ENCODE data around the gene ALDH1A3.
"Not testable (repeated sequence)": the region's sequence is repeated elsewhere in the genome, so short reads cannot be mapped to it uniquely, and the experiment has no call there.

The ALDH1A3 gene

GRCh38 chr15:100879464-100880138 lies at the start of gene ALDH1A3:
Gene ALDH1A3, plus strand, starts transcription at chr15:100879831. Its CDS starts 77 bp downstream, at chr15:100879908.
- no peak for DNase-seq

- DNase-seq: no peak
Observed at GRCh38 chr15:100831467-100831866, 48.2 kb upstream of the ALDH1A3 start.

GRCh38 chr15:100832149-100832942 lies 47.3 kb upstream of the ALDH1A3 start:
- no peak for DNase-seq

- no peak for DNase-seq
Observed at GRCh38 chr15:100833417-100834389, 45.9 kb upstream of the ALDH1A3 start.

- DNase-seq: no peak
Observed at GRCh38 chr15:100834731-100835130, 44.9 kb upstream of the ALDH1A3 start.

- no peak for DNase-seq
Observed at GRCh38 chr15:100835636-100836035, 44.0 kb upstream of the ALDH1A3 start.

GRCh38 chr15:100836501-100836900 lies 43.1 kb upstream of the ALDH1A3 start:
- no peak for DNase-seq

GRCh38 chr15:100841426-100841825 lies 38.2 kb upstream of the ALDH1A3 start:
- DNase-seq: no peak

- DNase-seq: peak in 1 of 2 donors; percentile 14
Observed at GRCh38 chr15:100842756-100843730, 36.6 kb upstream of the ALDH1A3 start.

- no peak for DNase-seq
Observed at GRCh38 chr15:100844167-100844566, 35.5 kb upstream of the ALDH1A3 start.

GRCh38 chr15:100844778-100845177 lies 34.9 kb upstream of the ALDH1A3 start:
- DNase-seq: no peak

GRCh38 chr15:100847194-100847593 lies 32.4 kb upstream of the ALDH1A3 start:
- no peak for DNase-seq

GRCh38 chr15:100849021-100849854 lies 30.4 kb upstream of the ALDH1A3 start:
- peak in 1 of 2 donors; percentile 55 for DNase-seq

GRCh38 chr15:100849855-100850218 lies 29.8 kb upstream of the ALDH1A3 start:
- no peak for DNase-seq

- DNase-seq: not testable (repeated sequence)
Observed at GRCh38 chr15:100851428-100852015, 28.1 kb upstream of the ALDH1A3 start.

- no peak for DNase-seq
Observed at GRCh38 chr15:100852630-100853029, 27.0 kb upstream of the ALDH1A3 start.

- DNase-seq: no peak
Observed at GRCh38 chr15:100853676-100854440, 25.8 kb upstream of the ALDH1A3 start.

- no peak for DNase-seq
Observed at GRCh38 chr15:100856867-100857266, 22.8 kb upstream of the ALDH1A3 start.

- no peak for DNase-seq
Observed at GRCh38 chr15:100858294-100858693, 21.3 kb upstream of the ALDH1A3 start.
